GM12874 (cell line): ENCODE measurements around the gene PDXK.

ENCODE experiments used
- TF ChIP-seq, protein P1 (sequence below): IDR thresholded peaks from 2 replicates; pipeline ENCODE4 v1.5.1; 2011; ENCODE audit warnings: low read depth, mild to moderate bottlenecking, control low read depth, low read length, moderate library complexity; ENCODE audit not compliant: insufficient read depth

Gene PDXK

DNA sequence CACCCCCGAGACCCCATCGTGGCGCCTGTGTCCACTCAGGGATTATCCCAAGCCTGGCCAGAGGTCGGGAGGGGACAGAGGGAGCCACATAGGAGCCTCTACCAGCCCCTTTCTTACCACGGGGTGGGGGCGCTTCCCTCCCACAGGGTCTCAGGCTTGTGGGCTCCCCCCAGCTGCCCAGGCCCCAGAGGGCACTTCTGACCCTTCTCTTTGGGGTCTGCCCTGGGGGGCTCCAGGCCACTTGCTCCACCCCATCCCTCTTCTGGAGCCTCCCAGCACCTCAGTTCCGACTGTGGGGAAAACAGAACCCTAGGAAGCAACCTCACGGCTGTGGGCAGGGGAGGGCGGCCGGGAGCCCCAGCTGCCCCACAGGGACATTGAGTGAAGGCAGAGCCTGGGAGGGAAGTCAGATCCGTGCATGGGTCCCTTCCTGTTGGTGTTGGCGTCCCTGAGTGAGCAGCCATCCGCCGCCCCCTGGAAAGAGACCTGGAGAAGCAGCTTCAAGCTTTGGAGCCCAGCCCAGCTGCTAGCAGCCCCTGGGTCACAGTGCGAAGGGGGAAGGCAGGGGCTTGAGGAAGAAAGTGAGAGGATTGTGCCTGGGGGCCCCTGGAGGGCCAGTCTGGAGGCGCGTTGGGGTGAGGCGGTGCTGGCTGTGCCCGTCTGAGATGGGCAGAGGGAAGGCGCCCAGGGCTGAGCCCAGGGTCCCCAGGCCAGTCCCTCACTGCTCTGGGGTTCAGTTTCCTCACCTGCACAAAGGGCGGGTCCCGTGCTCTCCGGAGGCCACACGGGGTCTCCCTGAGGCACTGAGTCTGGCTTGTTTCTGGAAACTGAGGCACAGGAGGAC is 92.6 kb downstream of the PDXK start:
- TF ChIP-seq, protein P1, sequence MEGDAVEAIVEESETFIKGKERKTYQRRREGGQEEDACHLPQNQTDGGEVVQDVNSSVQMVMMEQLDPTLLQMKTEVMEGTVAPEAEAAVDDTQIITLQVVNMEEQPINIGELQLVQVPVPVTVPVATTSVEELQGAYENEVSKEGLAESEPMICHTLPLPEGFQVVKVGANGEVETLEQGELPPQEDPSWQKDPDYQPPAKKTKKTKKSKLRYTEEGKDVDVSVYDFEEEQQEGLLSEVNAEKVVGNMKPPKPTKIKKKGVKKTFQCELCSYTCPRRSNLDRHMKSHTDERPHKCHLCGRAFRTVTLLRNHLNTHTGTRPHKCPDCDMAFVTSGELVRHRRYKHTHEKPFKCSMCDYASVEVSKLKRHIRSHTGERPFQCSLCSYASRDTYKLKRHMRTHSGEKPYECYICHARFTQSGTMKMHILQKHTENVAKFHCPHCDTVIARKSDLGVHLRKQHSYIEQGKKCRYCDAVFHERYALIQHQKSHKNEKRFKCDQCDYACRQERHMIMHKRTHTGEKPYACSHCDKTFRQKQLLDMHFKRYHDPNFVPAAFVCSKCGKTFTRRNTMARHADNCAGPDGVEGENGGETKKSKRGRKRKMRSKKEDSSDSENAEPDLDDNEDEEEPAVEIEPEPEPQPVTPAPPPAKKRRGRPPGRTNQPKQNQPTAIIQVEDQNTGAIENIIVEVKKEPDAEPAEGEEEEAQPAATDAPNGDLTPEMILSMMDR: no peak
